Stimulated activated CD4-positive, alpha-beta T cell treated with anti-CD3 and anti-CD28 coated beads, TNF-alpha, amount 100 ng/mL, for 1 hour (primary cell): ENCODE results near the gene RPL29.

Experiments
- DNase-seq, 3 donors: peaks; one replicate each; pipeline ENCODE4 v3.0.0-alpha.2; 2020; ENCODE audit warnings: low read depth in 3 of 3, low spot score in 1 of 3

RPL29 gene

DNA sequence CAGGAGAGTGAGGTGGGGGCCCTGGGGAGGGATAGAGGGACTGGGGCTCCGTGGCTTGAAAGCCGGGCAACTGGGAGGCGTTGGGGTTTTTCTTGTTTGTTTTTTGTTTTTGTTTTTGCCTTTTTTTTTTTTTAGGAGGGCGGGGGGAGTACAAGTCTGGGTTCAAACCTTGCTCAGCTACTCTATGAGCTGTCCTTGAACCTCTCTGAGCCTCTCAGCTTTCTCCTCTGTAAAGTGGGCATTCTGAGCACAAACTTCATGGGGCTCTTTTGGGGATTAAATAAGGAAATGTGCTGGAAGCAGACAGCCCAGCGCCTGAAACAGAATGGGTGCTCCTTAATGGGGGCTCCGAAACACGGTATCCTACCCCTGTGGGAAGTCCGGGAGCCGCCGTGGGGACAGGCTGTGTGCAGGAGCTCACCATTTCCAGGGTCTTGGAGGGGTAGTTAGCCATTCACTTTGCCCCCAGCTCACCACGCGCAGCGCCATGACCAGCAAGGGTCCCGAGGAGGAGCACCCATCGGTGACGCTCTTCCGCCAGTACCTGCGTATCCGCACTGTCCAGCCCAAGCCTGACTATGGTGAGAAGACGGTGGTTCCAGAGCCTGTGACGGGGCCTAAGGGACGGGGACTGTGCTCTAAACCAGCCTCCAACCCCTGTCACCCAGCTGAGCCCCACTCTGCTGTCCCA, 12.0 kb downstream of the RPL29 start:
- DNase-seq, result no peak

GRCh38 chr3:51982838-51983577, 12.7 kb downstream of the RPL29 start, which contains the start of gene ACY1:
ACY1 (plus strand) TSS chr3:51983535; CDS start chr3:51984065, 530 bp downstream.
- DNase-seq, result peak in 2 of 3 donors; percentile 19 to 61

DNA sequence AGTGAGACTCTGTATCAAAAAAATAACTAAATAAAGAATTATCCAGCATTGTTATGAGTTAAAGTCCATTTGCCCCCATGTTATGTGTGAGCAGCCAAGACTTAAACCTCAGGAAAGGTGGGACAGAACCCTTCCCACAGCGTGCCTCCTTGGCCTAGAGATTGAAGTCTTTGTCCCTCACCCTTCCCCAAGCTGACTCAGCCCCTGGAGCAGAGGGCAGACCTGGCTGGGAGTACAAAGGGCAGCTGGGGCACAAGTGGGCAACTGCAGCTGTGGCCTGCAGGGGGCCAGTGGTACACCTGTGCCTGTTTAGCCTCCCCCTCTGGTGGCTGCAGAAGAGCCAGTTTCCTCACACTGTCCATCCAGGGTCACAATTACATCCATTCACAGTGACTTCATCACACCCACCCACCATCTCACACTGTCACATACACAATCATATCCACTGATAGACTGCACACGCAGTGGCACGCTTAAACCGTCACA, 13.3 kb downstream of the RPL29 start:
- DNase-seq, result no peak

DNA sequence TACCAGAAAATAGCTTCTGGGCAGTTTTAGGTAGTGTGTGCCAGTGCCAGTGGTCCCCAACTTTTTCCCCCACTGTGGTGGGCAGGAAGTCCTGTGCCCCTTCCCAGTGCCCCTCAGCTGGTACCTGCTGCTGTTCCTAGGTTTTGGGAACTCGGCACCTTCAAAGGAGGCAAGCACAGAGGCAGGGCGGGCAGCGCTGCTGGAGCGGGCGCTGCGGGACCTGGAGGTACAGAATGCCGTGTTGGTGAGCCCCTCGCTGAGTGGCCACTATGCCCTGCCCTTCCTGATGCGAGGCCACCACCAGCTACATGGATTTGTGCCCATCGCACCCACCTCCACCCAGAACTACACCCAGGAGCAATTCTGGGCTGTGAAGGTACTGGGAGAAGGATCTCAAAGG, 15.4 kb downstream of the RPL29 start:
- no peak for DNase-seq

- no peak for DNase-seq
Observed at GRCh38 chr3:51978143-51978502, 17.6 kb downstream of the RPL29 start.

DNA sequence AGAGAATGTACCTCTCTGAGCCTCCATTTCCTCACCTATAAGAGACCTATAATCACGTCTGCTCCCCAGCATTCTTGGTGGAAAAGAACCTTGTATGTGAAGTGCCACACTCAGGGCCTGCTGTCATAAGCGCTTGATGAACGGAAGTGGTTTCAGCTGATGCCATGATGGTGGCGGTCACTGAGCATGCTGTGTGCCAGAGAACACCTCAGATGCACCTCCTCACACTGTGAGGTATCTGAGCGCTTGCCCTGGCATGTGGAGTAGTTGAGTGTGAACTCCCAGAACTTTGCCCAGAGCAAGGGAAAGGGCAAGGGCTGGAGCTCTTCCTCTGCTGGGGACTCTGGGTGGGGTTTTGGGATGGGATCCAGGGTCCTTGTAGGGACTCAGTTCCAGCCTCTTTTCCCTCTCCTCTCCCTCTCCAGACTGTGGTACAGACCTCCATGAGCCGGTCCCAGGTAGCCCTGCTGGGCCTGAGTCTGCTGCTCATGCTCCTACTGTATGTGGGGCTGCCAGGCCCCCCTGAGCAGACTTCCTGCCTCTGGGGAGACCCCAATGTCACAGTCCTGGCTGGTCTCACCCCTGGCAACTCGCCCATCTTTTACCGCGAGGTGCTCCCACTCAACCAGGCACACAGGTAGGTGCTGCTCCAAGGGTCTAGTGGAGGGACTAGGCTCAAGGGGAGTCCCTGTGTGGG, 18.1 kb downstream of the RPL29 start:
- DNase-seq, result no peak

- DNase-seq, result no peak
Observed at GRCh38 chr3:51975852-51976549, 19.7 kb downstream of the RPL29 start.

DNA sequence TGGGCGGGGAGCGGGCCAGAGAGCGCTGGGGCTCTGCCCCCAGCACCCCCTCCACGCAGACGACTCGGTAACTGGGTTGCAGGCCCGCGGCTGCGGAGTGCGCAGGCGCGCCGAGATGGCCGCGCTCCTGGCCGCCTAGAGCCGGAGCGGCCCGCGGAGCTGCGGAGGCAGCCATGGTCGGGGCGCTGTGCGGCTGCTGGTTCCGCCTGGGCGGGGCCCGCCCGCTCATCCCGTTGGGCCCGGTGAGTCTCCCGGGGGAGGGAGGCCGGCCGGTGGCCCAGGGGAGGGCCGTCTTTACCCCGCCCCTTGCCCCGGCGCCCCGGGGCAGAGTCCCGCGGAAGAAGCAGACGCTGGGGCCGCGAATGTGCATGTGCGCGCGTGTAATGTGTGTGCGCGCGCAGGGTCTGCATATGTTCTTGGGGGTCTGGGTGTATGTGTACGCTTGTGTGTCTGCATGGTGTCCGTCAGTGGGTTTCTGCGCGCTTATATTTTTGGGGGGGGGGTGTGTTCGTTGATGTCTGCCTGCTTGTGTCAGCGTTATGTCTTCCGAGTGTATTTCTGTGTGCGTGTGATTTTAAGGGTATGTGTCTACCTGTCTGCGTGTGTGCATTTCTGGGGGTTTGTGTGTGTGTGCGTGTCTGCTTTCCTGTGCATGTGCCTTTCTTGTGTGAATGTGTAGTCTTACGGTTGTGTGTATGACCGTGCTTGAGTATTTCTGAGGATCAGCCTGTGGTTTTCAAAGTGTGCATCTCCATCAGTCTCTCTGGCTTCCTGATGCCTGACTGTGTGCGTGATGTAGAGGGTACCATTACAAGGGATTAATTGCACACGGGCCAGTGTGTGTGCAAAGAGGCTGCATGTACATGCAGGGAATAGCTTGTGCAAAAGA, 20.5 kb downstream of the RPL29 start, which contains the start of gene ABHD14A:
Gene ABHD14A, plus strand, starts transcription at position 102 of the 889 bp plus-strand sequence. Its CDS starts 72 bp downstream, at position 174.
- DNase-seq, result peak; percentile 22 to 56 (median 49)

DNA sequence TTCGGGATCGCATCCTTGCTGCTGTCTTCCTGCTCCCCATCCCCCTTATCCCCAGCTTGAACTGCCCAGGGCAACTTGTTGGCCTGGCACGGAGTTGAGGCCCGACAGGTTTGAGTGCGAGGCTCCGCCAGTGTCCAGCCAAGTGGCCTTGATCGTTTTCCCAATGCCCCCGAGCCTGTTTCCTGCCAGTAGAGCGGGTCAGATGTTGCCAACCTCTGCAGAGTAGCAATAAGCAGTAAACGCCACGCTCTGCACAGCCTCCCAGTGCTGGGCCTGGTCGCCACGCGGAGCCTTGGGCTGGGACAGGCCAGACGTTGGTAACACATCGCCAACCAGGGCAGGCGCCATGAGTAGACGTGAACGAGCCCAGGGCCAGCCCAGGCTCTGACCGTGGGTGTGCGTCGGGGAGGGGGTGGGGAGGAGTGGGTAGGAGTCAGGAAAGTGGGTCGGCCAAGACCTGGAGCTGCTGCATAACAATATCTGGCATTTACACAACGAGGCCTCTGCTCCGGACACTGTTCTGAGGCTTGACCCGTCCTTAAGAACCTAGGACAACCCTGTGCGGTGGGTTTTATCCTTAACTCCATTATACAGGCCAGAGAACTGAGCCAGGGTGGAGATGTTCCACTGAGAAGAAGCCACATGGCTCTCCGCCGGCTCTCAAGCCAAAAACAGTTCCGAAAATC, 21.3 kb downstream of the RPL29 start:
- DNase-seq, result no peak

- DNase-seq, result no peak
Observed at GRCh38 chr3:51971350-51971749, 24.3 kb downstream of the RPL29 start.

- no peak for DNase-seq
Observed at GRCh38 chr3:51970606-51971300, 24.9 kb downstream of the RPL29 start.

DNA sequence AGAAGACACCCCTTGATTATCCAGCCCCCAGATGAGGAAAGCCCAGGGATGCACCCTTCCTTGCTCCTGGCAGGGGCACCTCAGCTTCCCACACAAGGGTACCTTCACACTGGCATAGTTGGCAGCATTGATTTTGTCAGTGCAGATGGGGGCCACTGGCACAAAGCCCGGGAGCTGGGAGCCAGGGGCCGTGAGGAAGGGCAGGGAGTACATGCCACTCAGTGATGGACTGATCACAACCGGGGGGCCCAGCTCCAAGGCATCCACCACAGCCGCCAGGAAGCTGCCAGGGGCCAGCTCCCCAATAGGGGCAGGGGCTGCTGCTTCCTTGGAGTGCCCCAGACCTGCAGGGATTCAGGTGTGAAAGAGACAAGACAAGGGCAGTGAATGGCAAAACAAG, 25.9 kb downstream of the RPL29 start:
- DNase-seq, result no peak

DNA sequence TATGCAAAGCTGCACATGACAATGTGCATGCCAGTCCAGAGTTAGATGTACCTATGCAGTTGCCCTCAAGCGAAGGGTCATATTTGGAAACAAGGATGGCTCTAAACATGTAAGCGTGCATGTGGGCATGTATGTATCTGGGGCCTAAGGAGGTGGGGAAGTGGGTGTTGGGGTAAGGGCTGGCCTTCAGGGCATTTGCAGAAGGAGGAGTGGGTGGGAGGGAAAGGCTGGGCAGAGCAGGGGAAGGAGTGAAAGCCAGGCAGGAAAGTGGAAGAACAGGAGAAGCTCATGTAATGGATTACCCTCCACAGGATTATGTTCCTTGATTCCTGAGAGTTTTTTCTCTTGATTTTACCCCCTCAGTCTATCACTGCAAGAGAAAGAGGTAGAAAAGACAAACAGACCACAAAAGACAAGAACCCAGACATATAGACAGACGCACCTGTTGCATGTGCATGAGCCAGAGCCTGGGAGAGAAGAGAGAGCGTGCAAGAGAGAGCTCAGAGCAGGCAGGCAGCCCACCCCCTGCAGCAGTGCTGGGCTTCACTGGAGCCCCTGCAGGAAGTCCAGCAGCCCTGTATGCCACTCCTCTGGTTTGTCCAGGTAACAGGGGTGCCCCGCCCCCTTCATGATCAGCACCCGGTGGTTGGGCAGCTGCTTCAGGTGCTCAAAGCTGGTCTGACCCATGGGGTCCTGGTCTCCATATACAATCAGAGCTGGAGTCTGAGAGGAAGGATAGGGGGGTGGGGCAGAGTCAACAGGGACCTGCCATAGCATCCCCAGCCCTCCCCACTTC, 26.6 kb downstream of the RPL29 start:
- no peak for DNase-seq

DNA sequence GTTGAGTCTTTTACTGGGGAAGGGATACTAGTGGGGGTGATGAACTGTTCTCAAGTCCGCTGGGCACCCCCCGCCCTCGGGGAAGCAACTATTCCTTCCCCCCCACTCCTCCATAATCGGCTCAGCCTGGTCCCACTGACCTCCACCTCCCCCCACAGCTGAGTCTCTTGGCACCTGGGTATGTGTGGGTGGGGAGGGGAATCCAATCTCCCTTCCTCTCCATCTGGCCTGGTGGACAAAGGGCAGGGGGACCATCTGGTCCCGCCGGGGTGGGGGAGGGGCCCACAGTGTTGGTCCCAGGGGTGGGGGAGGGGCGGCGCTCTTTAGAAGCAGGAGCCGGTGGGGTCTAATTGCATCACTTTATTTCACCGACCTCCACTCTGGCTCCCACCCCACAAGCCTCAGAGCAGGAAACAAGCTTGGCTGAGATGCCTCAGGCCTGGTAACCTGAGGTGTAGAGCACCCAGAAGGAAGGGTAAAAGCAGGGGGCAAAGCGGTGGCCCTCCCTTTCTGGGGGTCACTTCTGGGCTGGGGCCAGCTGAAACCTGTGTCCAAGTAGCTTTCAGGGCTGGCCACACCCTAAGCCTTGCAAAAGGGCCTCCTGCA, 27.4 kb downstream of the RPL29 start:
- no peak for DNase-seq

- DNase-seq, result no peak
Observed at GRCh38 chr3:51967384-51968169, 28.1 kb downstream of the RPL29 start, which contains the start of gene PCBP4. PCBP4 (minus strand) TSS chr3:51967454; CDS start chr3:51961240, 6,214 bp downstream.

GRCh38 chr3:51966922-51967383, 28.7 kb downstream of the RPL29 start:
- DNase-seq, result no peak

DNA sequence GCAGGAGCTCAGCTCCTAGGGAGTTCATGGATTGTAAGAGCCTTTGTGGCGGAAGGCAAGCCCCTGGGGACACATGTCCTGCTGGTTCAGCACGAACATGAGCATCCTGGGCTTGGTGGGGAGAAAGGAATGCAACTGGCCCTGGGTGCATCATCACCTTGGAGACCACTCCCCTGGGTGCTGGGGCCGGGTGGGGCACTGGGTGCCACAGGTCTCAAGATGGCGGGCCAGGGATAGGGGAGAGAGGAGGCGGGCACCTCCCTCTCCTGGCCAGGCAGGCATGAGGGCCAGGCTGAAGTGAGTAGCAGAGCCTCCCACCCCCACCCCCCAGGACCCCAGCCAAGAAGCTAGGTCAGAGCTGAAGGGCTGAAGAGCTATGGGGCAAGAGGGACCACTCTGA, 29.2 kb downstream of the RPL29 start:
- DNase-seq, result no peak
